ENCODE results near the gene GGN.

The GGN gene

DNA sequence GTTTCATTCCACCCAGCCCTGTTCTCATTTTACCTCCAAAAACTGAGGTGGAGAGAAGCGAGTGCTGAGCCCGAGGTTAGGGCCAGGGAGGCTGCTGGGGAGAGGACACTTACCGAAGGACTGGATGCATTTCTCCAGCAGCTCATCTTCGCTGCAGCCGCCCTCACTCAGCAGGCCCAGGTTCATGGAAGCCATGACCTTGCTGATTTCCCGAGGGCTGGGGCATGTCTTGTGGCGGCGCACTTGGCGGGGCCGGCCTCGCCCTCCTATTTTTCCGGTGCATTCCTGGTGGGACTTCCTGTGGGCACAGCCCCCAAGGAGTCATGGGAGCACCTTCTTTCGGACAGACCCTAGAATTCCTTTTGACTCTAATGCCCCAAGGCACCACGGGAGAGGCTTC lies 34.0 kb upstream of the GGN start:
- CTCF ChIA-PET = no interaction called here
- no peak for DNase-seq (ENCODE audit: extremely low spot score)
- POLR2A ChIA-PET = no interaction called here
- TF ChIP-seq CTBP1 (IDR thresholded peaks at IDR 0.05; ENCODE audit: borderline replicate concordance) = no peak
- TF ChIP-seq LEF1 (IDR thresholded peaks at IDR 0.05; ENCODE audit: borderline replicate concordance) = no peak
- TF ChIP-seq L3MBTL2 (conservative IDR thresholded peaks at IDR 0.05) = no peak
- TF ChIP-seq PKNOX1 (IDR thresholded peaks at IDR 0.05) = no peak
- TF ChIP-seq TARDBP (IDR thresholded peaks at IDR 0.05) = no peak
- no peak for TF ChIP-seq BHLHE40 (IDR thresholded peaks at IDR 0.05; ENCODE audit: borderline replicate concordance)
- no peak for TF ChIP-seq NFRKB (IDR thresholded peaks at IDR 0.05)
- no peak for TF ChIP-seq ARNT (IDR thresholded peaks at IDR 0.05)
- TF ChIP-seq ELF4 (IDR thresholded peaks at IDR 0.05) = no peak
- TF ChIP-seq SUZ12 (IDR thresholded peaks at IDR 0.05) = no peak
- no peak for TF ChIP-seq SP1 (IDR thresholded peaks at IDR 0.05)
- TF ChIP-seq FOXA1 (IDR thresholded peaks at IDR 0.05) = no peak
- TF ChIP-seq FOXK2 (IDR thresholded peaks at IDR 0.05) = no peak
- TF ChIP-seq HDGF (IDR thresholded peaks at IDR 0.05; ENCODE audit: borderline replicate concordance) = no peak
- no peak for TF ChIP-seq ZNF384 (IDR thresholded peaks at IDR 0.05)

GRCh38 chr19:38420935-38421334 lies 33.1 kb upstream of the GGN start:
- TF ChIP-seq BHLHE40 (IDR thresholded peaks at IDR 0.05; ENCODE audit: borderline replicate concordance) (no peak), CTBP1 (IDR thresholded peaks at IDR 0.05; ENCODE audit: borderline replicate concordance) (no peak), FOXK2 (IDR thresholded peaks at IDR 0.05) (no peak), HDGF (IDR thresholded peaks at IDR 0.05; ENCODE audit: borderline replicate concordance) (no peak), NFRKB (IDR thresholded peaks at IDR 0.05) (no peak)
- ChIA-PET POLR2A (no interaction called here), CTCF (no interaction called here)
- no peak for DNase-seq (ENCODE audit: extremely low spot score)

GRCh38 chr19:38417544-38418506 lies 30.0 kb upstream of the GGN start:
- DNase-seq (ENCODE audit: extremely low spot score) = no peak
- TF ChIP-seq NFRKB (IDR thresholded peaks at IDR 0.05) (no peak), ELF4 (IDR thresholded peaks at IDR 0.05) (no peak), SP1 (IDR thresholded peaks at IDR 0.05) (no peak), L3MBTL2 (conservative IDR thresholded peaks at IDR 0.05) (no peak), PKNOX1 (IDR thresholded peaks at IDR 0.05) (no peak), CTBP1 (IDR thresholded peaks at IDR 0.05; ENCODE audit: borderline replicate concordance) (no peak), ARNT (IDR thresholded peaks at IDR 0.05) (no peak), FOXA1 (IDR thresholded peaks at IDR 0.05) (no peak), BHLHE40 (IDR thresholded peaks at IDR 0.05; ENCODE audit: borderline replicate concordance) (no peak), HDGF (IDR thresholded peaks at IDR 0.05; ENCODE audit: borderline replicate concordance) (no peak), SUZ12 (IDR thresholded peaks at IDR 0.05) (no peak), LEF1 (IDR thresholded peaks at IDR 0.05; ENCODE audit: borderline replicate concordance) (no peak), TARDBP (IDR thresholded peaks at IDR 0.05) (no peak), ZNF384 (IDR thresholded peaks at IDR 0.05) (no peak), FOXK2 (IDR thresholded peaks at IDR 0.05) (no peak), FOXM1 (IDR thresholded peaks at IDR 0.05; ENCODE audit: borderline replicate concordance) (no peak)
- ChIA-PET POLR2A (interaction anchor here (0.7 kb wide), 1 partner anchor 8 kb away, joined by 4 read pairs; the partner anchor contains the start of gene RASGRP4), CTCF (no interaction called here)

- TF ChIP-seq FOXA1 (IDR thresholded peaks at IDR 0.05) (no peak), SUZ12 (IDR thresholded peaks at IDR 0.05) (no peak), ELF4 (IDR thresholded peaks at IDR 0.05) (no peak), SP1 (IDR thresholded peaks at IDR 0.05) (no peak), PKNOX1 (IDR thresholded peaks at IDR 0.05) (no peak), ZNF384 (IDR thresholded peaks at IDR 0.05) (no peak), BHLHE40 (IDR thresholded peaks at IDR 0.05; ENCODE audit: borderline replicate concordance) (no peak)
- CTCF ChIA-PET = no interaction called here
- no peak for DNase-seq (ENCODE audit: extremely low spot score)
- POLR2A ChIA-PET = interaction anchor here (0.7 kb wide), 1 partner anchor 9 kb away, joined by 4 read pairs; the partner anchor contains the start of gene RASGRP4
Observed at GRCh38 chr19:38417146-38417543, 29.3 kb upstream of the GGN start.

- DNase-seq (ENCODE audit: extremely low spot score) = no peak
- ChIA-PET POLR2A (no interaction called here), CTCF (interaction anchor here (1.4 kb wide), 1 partner anchor 10 kb away, joined by 6 read pairs; the partner anchor contains the start of gene FAM98C)
- TF ChIP-seq FOXA1 (IDR thresholded peaks at IDR 0.05) (no peak), HDGF (IDR thresholded peaks at IDR 0.05; ENCODE audit: borderline replicate concordance) (no peak), TARDBP (IDR thresholded peaks at IDR 0.05) (no peak), LEF1 (IDR thresholded peaks at IDR 0.05; ENCODE audit: borderline replicate concordance) (no peak), CTBP1 (IDR thresholded peaks at IDR 0.05; ENCODE audit: borderline replicate concordance) (no peak), SP1 (IDR thresholded peaks at IDR 0.05) (no peak), FOXM1 (IDR thresholded peaks at IDR 0.05; ENCODE audit: borderline replicate concordance) (no peak), ZNF384 (IDR thresholded peaks at IDR 0.05) (no peak), BHLHE40 (IDR thresholded peaks at IDR 0.05; ENCODE audit: borderline replicate concordance) (no peak), NFRKB (IDR thresholded peaks at IDR 0.05) (no peak), SUZ12 (IDR thresholded peaks at IDR 0.05) (no peak), L3MBTL2 (conservative IDR thresholded peaks at IDR 0.05) (no peak)
Observed at GRCh38 chr19:38413416-38413815, 25.6 kb upstream of the GGN start.

DNA sequence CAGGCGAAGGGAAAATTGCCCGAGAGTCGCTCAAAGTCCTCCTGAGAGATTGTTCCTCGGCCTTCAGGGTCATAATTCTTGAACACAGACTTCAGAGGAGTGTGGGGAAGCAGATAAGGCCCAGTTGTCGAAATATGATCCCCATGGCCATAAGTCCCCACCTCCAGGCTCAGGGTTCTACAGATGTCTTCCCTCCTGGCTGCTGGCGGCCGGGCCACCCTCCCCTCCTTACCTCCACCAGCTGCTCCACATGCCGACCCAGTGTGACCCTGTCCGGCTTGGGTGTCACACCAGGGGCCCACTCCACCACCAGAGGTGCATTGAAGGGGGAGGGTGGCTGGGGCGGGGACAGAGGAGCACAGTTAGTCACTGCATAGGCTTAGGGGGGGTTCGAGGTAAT lies 25.1 kb upstream of the GGN start:
- TF ChIP-seq CTBP1 (IDR thresholded peaks at IDR 0.05; ENCODE audit: borderline replicate concordance) = no peak
- TF ChIP-seq ELF4 (IDR thresholded peaks at IDR 0.05) = no peak
- TF ChIP-seq FOXK2 (IDR thresholded peaks at IDR 0.05) = no peak
- TF ChIP-seq BHLHE40 (IDR thresholded peaks at IDR 0.05; ENCODE audit: borderline replicate concordance) = no peak
- TF ChIP-seq L3MBTL2 (conservative IDR thresholded peaks at IDR 0.05) = no peak
- no peak for TF ChIP-seq NFRKB (IDR thresholded peaks at IDR 0.05)
- TF ChIP-seq LEF1 (IDR thresholded peaks at IDR 0.05; ENCODE audit: borderline replicate concordance) = no peak
- TF ChIP-seq FOXM1 (IDR thresholded peaks at IDR 0.05; ENCODE audit: borderline replicate concordance) = no peak
- TF ChIP-seq SP1 (IDR thresholded peaks at IDR 0.05) = no peak
- TF ChIP-seq ARNT (IDR thresholded peaks at IDR 0.05) = no peak
- TF ChIP-seq TARDBP (IDR thresholded peaks at IDR 0.05) = no peak
- TF ChIP-seq FOXA1 (IDR thresholded peaks at IDR 0.05) = no peak
- TF ChIP-seq PKNOX1 (IDR thresholded peaks at IDR 0.05) = no peak
- no peak for TF ChIP-seq SUZ12 (IDR thresholded peaks at IDR 0.05)
- TF ChIP-seq ZNF384 (IDR thresholded peaks at IDR 0.05) = no peak
- TF ChIP-seq HDGF (IDR thresholded peaks at IDR 0.05; ENCODE audit: borderline replicate concordance) = no peak
- ChIA-PET CTCF (interaction anchor here (1.4 kb wide), 1 partner anchor 10 kb away, joined by 6 read pairs; the partner anchor contains the start of gene FAM98C), POLR2A (no interaction called here)

More for the DNA sequence above, 25.1 kb upstream of the GGN start:
- DNase-seq (ENCODE audit: extremely low spot score) = no peak
